ENCODE results near the gene TRIM24. TPM values are rescaled to one million over a fixed set of nuclear protein-coding genes. Genes with fewer than 3 reads are reported as not detected.
"Not testable (repeated sequence)": the region's sequence is repeated elsewhere in the genome, so short reads cannot be mapped to it uniquely, and the experiment has no call there.

Gene TRIM24
- total RNA-seq, 4 donors from 2014 or later, result 13.5 to 21.1 (median 17.7) TPM

DNA sequence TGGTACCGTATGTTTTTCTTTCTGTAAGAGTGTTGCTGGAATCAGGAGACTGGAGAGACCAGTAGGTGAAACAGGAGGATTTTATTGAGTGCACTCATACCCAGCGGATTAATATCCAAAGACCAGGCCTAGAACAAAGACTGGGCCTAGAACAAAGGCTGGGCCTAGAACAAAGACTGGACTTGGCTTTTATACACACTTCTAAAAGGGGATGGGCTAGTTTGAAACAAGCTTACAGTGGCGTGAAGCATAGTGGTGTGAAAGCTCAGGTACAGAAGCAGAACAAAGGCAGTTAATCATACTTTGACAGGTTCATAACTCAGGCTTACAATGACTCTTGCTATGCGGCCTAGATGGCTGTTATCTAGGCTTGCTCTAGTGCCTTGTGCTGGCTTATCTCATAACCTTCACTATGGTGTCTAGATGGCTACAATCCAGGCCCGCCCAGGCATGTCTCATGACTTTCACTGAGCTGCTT is 67.7 kb downstream of the TRIM24 start:
- 95 to 97% methylated on average over 5 of the region's 5 CpGs for WGBS, 2 donors
- intact Hi-C loops (cut with DNase I; ENCODE audit: low total_unique reads), result no loop called here
- no peak overlapping the region for H3K4me3 ChIP-seq (ENCODE audit: low read depth, poor library complexity, severe bottlenecking)
- TF ChIP-seq, protein P1, sequence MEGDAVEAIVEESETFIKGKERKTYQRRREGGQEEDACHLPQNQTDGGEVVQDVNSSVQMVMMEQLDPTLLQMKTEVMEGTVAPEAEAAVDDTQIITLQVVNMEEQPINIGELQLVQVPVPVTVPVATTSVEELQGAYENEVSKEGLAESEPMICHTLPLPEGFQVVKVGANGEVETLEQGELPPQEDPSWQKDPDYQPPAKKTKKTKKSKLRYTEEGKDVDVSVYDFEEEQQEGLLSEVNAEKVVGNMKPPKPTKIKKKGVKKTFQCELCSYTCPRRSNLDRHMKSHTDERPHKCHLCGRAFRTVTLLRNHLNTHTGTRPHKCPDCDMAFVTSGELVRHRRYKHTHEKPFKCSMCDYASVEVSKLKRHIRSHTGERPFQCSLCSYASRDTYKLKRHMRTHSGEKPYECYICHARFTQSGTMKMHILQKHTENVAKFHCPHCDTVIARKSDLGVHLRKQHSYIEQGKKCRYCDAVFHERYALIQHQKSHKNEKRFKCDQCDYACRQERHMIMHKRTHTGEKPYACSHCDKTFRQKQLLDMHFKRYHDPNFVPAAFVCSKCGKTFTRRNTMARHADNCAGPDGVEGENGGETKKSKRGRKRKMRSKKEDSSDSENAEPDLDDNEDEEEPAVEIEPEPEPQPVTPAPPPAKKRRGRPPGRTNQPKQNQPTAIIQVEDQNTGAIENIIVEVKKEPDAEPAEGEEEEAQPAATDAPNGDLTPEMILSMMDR (IDR thresholded peaks at IDR 0.05), result no peak
- no peak for TF ChIP-seq POLR2A (IDR thresholded peaks at IDR 0.05)
- DNase-seq (ENCODE audit: low spot score in 2 of 2), result no peak

GRCh38 chr7:138536833-138537232 is 76.8 kb downstream of the TRIM24 start:
- DNase-seq (ENCODE audit: low spot score in 2 of 2); intact Hi-C loops (cut with DNase I; ENCODE audit: low total_unique reads); H3K4me3 ChIP-seq (ENCODE audit: low read depth, poor library complexity, severe bottlenecking): not testable (repeated sequence)
- 93 to 98% methylated on average over 20 of the region's 20 CpGs for WGBS, 2 donors

DNA sequence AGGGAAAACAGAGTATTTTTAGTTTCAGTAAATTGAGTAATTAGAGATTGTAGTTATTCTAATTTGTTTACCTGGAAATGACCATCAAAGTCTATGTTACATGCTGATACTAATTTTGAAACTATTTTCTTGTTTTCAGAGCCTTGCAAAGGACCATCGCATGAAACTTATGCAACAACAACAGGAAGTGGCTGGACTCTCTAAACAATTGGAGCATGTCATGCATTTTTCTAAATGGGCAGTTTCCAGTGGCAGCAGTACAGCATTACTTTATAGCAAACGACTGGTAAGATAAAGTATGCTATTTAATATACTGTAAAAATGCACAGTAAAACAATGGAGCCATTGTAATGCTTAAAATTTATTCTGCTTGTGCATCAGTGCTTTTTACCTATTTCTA is 78.5 kb downstream of the TRIM24 start:
- no peak overlapping the region for H3K4me3 ChIP-seq (ENCODE audit: low read depth, poor library complexity, severe bottlenecking)
- intact Hi-C loops (cut with DNase I; ENCODE audit: low total_unique reads), result no loop called here
- no peak for DNase-seq (ENCODE audit: low spot score in 2 of 2)
- no peak for TF ChIP-seq POLR2A (IDR thresholded peaks at IDR 0.05)
- TF ChIP-seq, protein P1 (IDR thresholded peaks at IDR 0.05), result no peak
- WGBS, 2 donors, result 74 to 82% methylated on average over 2 of the region's 2 CpGs

GRCh38 chr7:138538997-138539644 is 79.1 kb downstream of the TRIM24 start:
- TF ChIP-seq POLR2A (IDR thresholded peaks at IDR 0.05), result no peak
- TF ChIP-seq, protein P1 (IDR thresholded peaks at IDR 0.05), result no peak
- intact Hi-C loops (cut with DNase I; ENCODE audit: low total_unique reads), result no loop called here
- H3K4me3 ChIP-seq (ENCODE audit: low read depth, poor library complexity, severe bottlenecking), result no peak overlapping the region
- DNase-seq (ENCODE audit: low spot score in 2 of 2), result no peak
- WGBS, 2 donors, result 97 to 99% methylated on average over 2 of the region's 2 CpGs

GRCh38 chr7:138542183-138542582 is 82.1 kb downstream of the TRIM24 start:
- no peak for DNase-seq (ENCODE audit: low spot score in 2 of 2)
- intact Hi-C loops (cut with DNase I; ENCODE audit: low total_unique reads), result no loop called here
- no peak overlapping the region for H3K4me3 ChIP-seq (ENCODE audit: low read depth, poor library complexity, severe bottlenecking)
- WGBS, 2 donors, result 90 to 94% methylated on average over 2 of the region's 2 CpGs
- no peak for TF ChIP-seq POLR2A (IDR thresholded peaks at IDR 0.05)
- TF ChIP-seq, protein P1 (IDR thresholded peaks at IDR 0.05), result no peak

GRCh38 chr7:138543739-138544138 is 83.7 kb downstream of the TRIM24 start:
- no peak for DNase-seq (ENCODE audit: low spot score in 2 of 2)
- 96 to 100% methylated on average over 2 of the region's 2 CpGs for WGBS, 2 donors
- TF ChIP-seq, protein P1 (IDR thresholded peaks at IDR 0.05), result no peak
- no peak for TF ChIP-seq POLR2A (IDR thresholded peaks at IDR 0.05)
- intact Hi-C loops (cut with DNase I; ENCODE audit: low total_unique reads), result no loop called here
- no peak overlapping the region for H3K4me3 ChIP-seq (ENCODE audit: low read depth, poor library complexity, severe bottlenecking)
